ENCODE measurements around the gene TPD52L1.

DNA sequence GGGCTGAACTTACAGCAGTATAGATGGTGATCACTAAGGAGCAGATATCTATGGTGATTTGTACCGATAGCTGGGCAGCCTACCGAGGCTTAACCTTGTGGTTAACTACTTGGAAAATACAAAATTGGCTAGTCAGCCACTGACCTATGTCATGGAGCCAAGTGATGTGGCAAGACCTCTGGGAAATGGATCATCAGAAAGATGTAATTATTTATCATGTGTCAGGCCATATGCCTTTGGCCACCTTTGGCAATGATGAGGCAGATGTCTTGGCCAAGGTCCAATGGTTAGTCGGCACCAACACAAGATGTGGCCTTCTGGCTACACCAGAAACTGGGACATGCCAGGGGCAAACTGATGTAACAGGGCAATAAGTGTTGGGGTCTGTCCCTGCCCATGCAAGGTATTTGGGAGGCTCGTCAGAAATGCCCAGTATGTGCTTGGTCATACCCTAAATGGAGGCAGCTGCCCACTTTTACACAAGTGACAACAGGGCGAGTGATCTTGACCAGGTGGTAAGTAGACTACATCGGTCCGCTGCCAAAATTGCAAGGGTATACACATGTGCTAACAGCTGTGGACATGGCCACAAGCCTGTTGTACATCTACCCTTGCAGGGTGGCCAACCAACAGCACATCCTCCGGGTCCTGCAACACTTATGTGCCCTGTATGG lies 118.0 kb downstream of the TPD52L1 start:
- TF ChIP-seq EZH2 (IDR thresholded peaks at IDR 0.05; ENCODE audit: borderline replicate concordance, low read depth, low read length, severe bottlenecking) (no peak), POLR2A (IDR thresholded peaks at IDR 0.05; ENCODE audit: low read depth, low read length) (no peak), JUN (IDR thresholded peaks at IDR 0.05; ENCODE audit: borderline replicate concordance, insufficient read depth, insufficient read length, low read depth) (no peak), POLR2AphosphoS5 (IDR thresholded peaks at IDR 0.05; ENCODE audit: insufficient read depth, low read depth, low read length) (no peak), FOS (IDR thresholded peaks at IDR 0.05; ENCODE audit: borderline replicate concordance, insufficient read depth, low read length) (no peak), GATA2 (IDR thresholded peaks at IDR 0.05; ENCODE audit: insufficient read depth, insufficient read length, low read depth, low read length) (no peak), MYC (IDR thresholded peaks at IDR 0.05; ENCODE audit: low read depth, low read length) (no peak)
- TF ChIP-seq, protein P1, sequence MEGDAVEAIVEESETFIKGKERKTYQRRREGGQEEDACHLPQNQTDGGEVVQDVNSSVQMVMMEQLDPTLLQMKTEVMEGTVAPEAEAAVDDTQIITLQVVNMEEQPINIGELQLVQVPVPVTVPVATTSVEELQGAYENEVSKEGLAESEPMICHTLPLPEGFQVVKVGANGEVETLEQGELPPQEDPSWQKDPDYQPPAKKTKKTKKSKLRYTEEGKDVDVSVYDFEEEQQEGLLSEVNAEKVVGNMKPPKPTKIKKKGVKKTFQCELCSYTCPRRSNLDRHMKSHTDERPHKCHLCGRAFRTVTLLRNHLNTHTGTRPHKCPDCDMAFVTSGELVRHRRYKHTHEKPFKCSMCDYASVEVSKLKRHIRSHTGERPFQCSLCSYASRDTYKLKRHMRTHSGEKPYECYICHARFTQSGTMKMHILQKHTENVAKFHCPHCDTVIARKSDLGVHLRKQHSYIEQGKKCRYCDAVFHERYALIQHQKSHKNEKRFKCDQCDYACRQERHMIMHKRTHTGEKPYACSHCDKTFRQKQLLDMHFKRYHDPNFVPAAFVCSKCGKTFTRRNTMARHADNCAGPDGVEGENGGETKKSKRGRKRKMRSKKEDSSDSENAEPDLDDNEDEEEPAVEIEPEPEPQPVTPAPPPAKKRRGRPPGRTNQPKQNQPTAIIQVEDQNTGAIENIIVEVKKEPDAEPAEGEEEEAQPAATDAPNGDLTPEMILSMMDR (IDR thresholded peaks at IDR 0.05; ENCODE audit: extremely low read depth in 1 of 2, insufficient read depth in 1 of 2, low read depth in 1 of 2, low read length in 2 of 2): no peak
- TF ChIP-seq, protein P2, sequence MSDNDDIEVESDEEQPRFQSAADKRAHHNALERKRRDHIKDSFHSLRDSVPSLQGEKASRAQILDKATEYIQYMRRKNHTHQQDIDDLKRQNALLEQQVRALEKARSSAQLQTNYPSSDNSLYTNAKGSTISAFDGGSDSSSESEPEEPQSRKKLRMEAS (IDR thresholded peaks at IDR 0.05; ENCODE audit: insufficient read depth, insufficient read length): no peak

Measured in endothelial cell of umbilical vein (primary cell).